ENCODE data around the gene FNDC10. TPM values are rescaled to one million over a fixed set of nuclear protein-coding genes. Genes with fewer than 3 reads are reported as not detected.

Gene FNDC10
- total RNA-seq, 2 donors from 2014 or later, result 1.00 to 1.5 TPM

- no peak for ATAC-seq (replicated peaks in 1 of 2)
- no peak for DNase-seq
- no peak within 1 kb of the TSS for H3K27ac Mint-ChIP-seq
Measured at GRCh38 chr1:1631782-1632420, 32.0 kb upstream of the FNDC10 start, which contains the start of gene MMP23B. TSS of gene MMP23B (plus strand) at chr1:1632173. CDS start at chr1:1632219, 46 bp downstream.

GRCh38 chr1:1630965-1631781 lies 31.2 kb upstream of the FNDC10 start:
- H3K4me3 Mint-ChIP-seq, result peak overlapping the region; percentile 51 to 68
- no peak for ATAC-seq (replicated peaks in 1 of 2)
- no peak overlapping the region for H3K27ac Mint-ChIP-seq
- no peaks in the 10 kb centered on the region for H3K27me3 Mint-ChIP-seq (ENCODE audit: low read depth)
- peak in 1 of 2 donors; percentile 29 for DNase-seq
- no peaks in the 10 kb centered on the region for H3K4me1 Mint-ChIP-seq (ENCODE audit: low read depth)
- H3K9me3 Mint-ChIP-seq, result no peaks in the 10 kb centered on the region
- peaks cover 2% of the 10 kb centered on the region in 2 donors for H3K36me3 Mint-ChIP-seq (ENCODE audit: insufficient read depth in 2 of 2)

More at GRCh38 chr1:1631782-1632420, 32.0 kb upstream of the FNDC10 start, which contains the start of gene MMP23B:
- peaks cover 2% of the 10 kb centered on the region in 2 donors for H3K36me3 Mint-ChIP-seq (ENCODE audit: insufficient read depth in 2 of 2)
- no peaks in the 10 kb centered on the region for H3K4me1 Mint-ChIP-seq (ENCODE audit: low read depth)
- H3K4me3 Mint-ChIP-seq, result peak within 1 kb of the TSS; percentile 51 to 68
- H3K9me3 Mint-ChIP-seq, result no peaks in the 10 kb centered on the region
- no peaks in the 10 kb centered on the region for H3K27me3 Mint-ChIP-seq (ENCODE audit: low read depth)

GRCh38 chr1:1630191-1630964 lies 30.4 kb upstream of the FNDC10 start:
- H3K27ac Mint-ChIP-seq, result peak overlapping the region; percentile 85
- H3K4me3 Mint-ChIP-seq, result peak overlapping the region; percentile 84 to 88
- peaks cover 2% of the 10 kb centered on the region in 2 donors for H3K36me3 Mint-ChIP-seq (ENCODE audit: insufficient read depth in 2 of 2)

GRCh38 chr1:1629430-1630190 lies 29.7 kb upstream of the FNDC10 start:
- H3K4me3 Mint-ChIP-seq, result peak overlapping the region; percentile 60 to 71
- H3K9me3 Mint-ChIP-seq, result no peaks in the 10 kb centered on the region
- DNase-seq, result peak; percentile 61 to 66
- no peaks in the 10 kb centered on the region for H3K27me3 Mint-ChIP-seq (ENCODE audit: low read depth)
- peak; percentile 40 to 41 for ATAC-seq (replicated peaks in 1 of 2)
- no peaks in the 10 kb centered on the region for H3K4me1 Mint-ChIP-seq (ENCODE audit: low read depth)
- peaks cover 2% of the 10 kb centered on the region in 2 donors for H3K36me3 Mint-ChIP-seq (ENCODE audit: insufficient read depth in 2 of 2)
- peak overlapping the region; percentile 80 for H3K27ac Mint-ChIP-seq

More at GRCh38 chr1:1630191-1630964, 30.4 kb upstream of the FNDC10 start:
- Mint-ChIP-seq H3K4me1 (ENCODE audit: low read depth) (no peaks in the 10 kb centered on the region), H3K9me3 (no peaks in the 10 kb centered on the region), H3K27me3 (ENCODE audit: low read depth) (no peaks in the 10 kb centered on the region)
- DNase-seq, result peak; percentile 95 to 96
- peak; percentile 89 to 90 for ATAC-seq (replicated peaks in 1 of 2)

GRCh38 chr1:1628754-1629429 lies 29.0 kb upstream of the FNDC10 start:
- Mint-ChIP-seq H3K27ac (no peak overlapping the region), H3K36me3 (ENCODE audit: insufficient read depth in 2 of 2) (peaks cover 2% of the 10 kb centered on the region in 2 donors), H3K27me3 (ENCODE audit: low read depth) (no peaks in the 10 kb centered on the region), H3K4me1 (ENCODE audit: low read depth) (no peaks in the 10 kb centered on the region), H3K9me3 (no peaks in the 10 kb centered on the region), H3K4me3 (peak overlapping the region; percentile 43 to 45)
- DNase-seq (peak; percentile 35 to 40), ATAC-seq (replicated peaks in 1 of 2) (peak; percentile 4 to 10)

- DNase-seq (no peak), ATAC-seq (replicated peaks in 1 of 2) (no peak)
- H3K4me3 Mint-ChIP-seq, result peak overlapping the region in 1 of 2 donors; percentile 45
- no peaks in the 10 kb centered on the region for H3K9me3 Mint-ChIP-seq
- H3K36me3 Mint-ChIP-seq (ENCODE audit: insufficient read depth in 2 of 2), result peaks cover 2% of the 10 kb centered on the region in 2 donors
- H3K27ac Mint-ChIP-seq, result no peak overlapping the region
- no peaks in the 10 kb centered on the region for H3K4me1 Mint-ChIP-seq (ENCODE audit: low read depth)
- H3K27me3 Mint-ChIP-seq (ENCODE audit: low read depth), result no peaks in the 10 kb centered on the region
Measured at GRCh38 chr1:1627829-1628753, 28.2 kb upstream of the FNDC10 start.

- Mint-ChIP-seq H3K4me3 (no peak overlapping the region), H3K36me3 (ENCODE audit: insufficient read depth in 2 of 2) (peaks cover 2% of the 10 kb centered on the region in 2 donors), H3K4me1 (ENCODE audit: low read depth) (no peaks in the 10 kb centered on the region), H3K27me3 (ENCODE audit: low read depth) (no peaks in the 10 kb centered on the region), H3K27ac (no peak overlapping the region), H3K9me3 (no peaks in the 10 kb centered on the region)
- no peak for DNase-seq
- ATAC-seq (replicated peaks in 1 of 2), result no peak
Measured at GRCh38 chr1:1627261-1627828, 27.4 kb upstream of the FNDC10 start.

- Mint-ChIP-seq H3K36me3 (ENCODE audit: insufficient read depth in 2 of 2) (peaks cover 2% of the 10 kb centered on the region in 2 donors), H3K27me3 (ENCODE audit: low read depth) (no peaks in the 10 kb centered on the region), H3K27ac (no peak overlapping the region), H3K4me1 (ENCODE audit: low read depth) (no peaks in the 10 kb centered on the region), H3K4me3 (no peak overlapping the region), H3K9me3 (no peaks in the 10 kb centered on the region)
- DNase-seq (no peak), ATAC-seq (replicated peaks in 1 of 2) (no peak)
Measured at GRCh38 chr1:1626207-1627141, 26.5 kb upstream of the FNDC10 start.

GRCh38 chr1:1625824-1626206 lies 25.9 kb upstream of the FNDC10 start:
- peaks cover 2% of the 10 kb centered on the region in 2 donors for H3K36me3 Mint-ChIP-seq (ENCODE audit: insufficient read depth in 2 of 2)
- ATAC-seq (replicated peaks in 1 of 2) (no peak), DNase-seq (no peak)
- no peaks in the 10 kb centered on the region for H3K4me1 Mint-ChIP-seq (ENCODE audit: low read depth)
- no peaks in the 10 kb centered on the region for H3K27me3 Mint-ChIP-seq (ENCODE audit: low read depth)
- H3K27ac Mint-ChIP-seq, result no peak overlapping the region
- no peak overlapping the region for H3K4me3 Mint-ChIP-seq
- no peaks in the 10 kb centered on the region for H3K9me3 Mint-ChIP-seq

GRCh38 chr1:1625404-1625775 lies 25.5 kb upstream of the FNDC10 start:
- H3K4me3 Mint-ChIP-seq, result no peak overlapping the region
- H3K4me1 Mint-ChIP-seq (ENCODE audit: low read depth), result no peaks in the 10 kb centered on the region
- peaks cover 2% of the 10 kb centered on the region in 2 donors for H3K36me3 Mint-ChIP-seq (ENCODE audit: insufficient read depth in 2 of 2)
- no peaks in the 10 kb centered on the region for H3K9me3 Mint-ChIP-seq
- DNase-seq, result no peak
- H3K27me3 Mint-ChIP-seq (ENCODE audit: low read depth), result no peaks in the 10 kb centered on the region
- H3K27ac Mint-ChIP-seq, result no peak overlapping the region
- ATAC-seq (replicated peaks in 1 of 2), result no peak

Data from activated T-cell treated with anti-CD3 and anti-CD28 coated beads, Interleukin-2, amount 50 U/mL, for 72 hours (primary cell).